GM12878 (cell line): ENCODE measurements around the gene RSAD2. TPM values are rescaled to one million over a fixed set of nuclear protein-coding genes. Genes with fewer than 3 reads are reported as not detected.

Experiments used
- ASH2L ChIP-seq: fragments of 300-600, 200-600 bp; sonication (generic); IDR thresholded peaks from 2 replicates; pipeline ENCODE4 v1.6.1; 2017; ENCODE audit warnings: low read depth, mild to moderate bottlenecking, borderline replicate concordance
- ATF7 ChIP-seq: fragments of 450-650 bp; IDR thresholded peaks from 2 replicates; pipeline ENCODE4 v1.6.1; 2016; ENCODE audit warnings: low read depth, mild to moderate bottlenecking
- CTCF ChIP-seq, 3 experiments: IDR thresholded peaks in 2 of 3; conservative IDR thresholded peaks in 1 of 3; 2 replicates each; pipeline ENCODE4 v1.5.1; 2011; ENCODE audit warnings: low read depth in 3 of 3, low read length in 3 of 3, mild to moderate bottlenecking in 3 of 3, control low read depth in 2 of 3, moderate library complexity in 2 of 3, inconsistent platforms in 1 of 3, mixed read lengths in 1 of 3; ENCODE audit not compliant: control insufficient read depth in 2 of 3, insufficient read depth in 1 of 3; ENCODE audit errors: extremely low read depth in 1 of 3
- EZH2 ChIP-seq: IDR thresholded peaks from 2 replicates; pipeline ENCODE4 v1.6.1; 2012; ENCODE audit warnings: low read depth, mild to moderate bottlenecking, control low read depth, inconsistent platforms, low read length, borderline replicate concordance; ENCODE audit not compliant: control insufficient read depth
- HDAC2 ChIP-seq: fragments of 200-600 bp; sonication (generic); IDR thresholded peaks from 2 replicates; pipeline ENCODE4 v1.6.1; 2017
- IRF5 ChIP-seq: fragments of 450-650 bp; IDR thresholded peaks from 2 replicates; pipeline ENCODE4 v1.6.1; 2017; ENCODE audit warnings: borderline replicate concordance
- NFXL1 ChIP-seq: fragments of 450-650 bp; IDR thresholded peaks from 2 replicates; pipeline ENCODE4 v1.6.1; 2017; ENCODE audit warnings: antibody characterized with exemption, mild to moderate bottlenecking, borderline replicate concordance
- PKNOX1 ChIP-seq: fragments of 450-650 bp; IDR thresholded peaks from 2 replicates; pipeline ENCODE4 v1.6.1; 2016; ENCODE audit warnings: mild to moderate bottlenecking
- PRDM15 ChIP-seq: fragments of 450-650 bp; formaldehyde crosslinking; IDR thresholded peaks from 2 replicates; pipeline ENCODE4 v1.4.0; 2020; ENCODE audit warnings: mild to moderate bottlenecking, moderate library complexity
- RCOR1 ChIP-seq: conservative IDR thresholded peaks from 2 replicates; pipeline ENCODE4 v1.6.1; 2012; ENCODE audit warnings: low read depth, low read length, improper control_type of control experiment
- REST ChIP-seq: IDR thresholded peaks from 2 replicates; pipeline ENCODE4 v1.6.1; 2012; ENCODE audit warnings: mild to moderate bottlenecking, low read depth, low read length
- SIX5 ChIP-seq: IDR thresholded peaks from 2 replicates; pipeline ENCODE4 v1.6.1; 2011; ENCODE audit warnings: mild to moderate bottlenecking, low read depth, low read length, moderate library complexity; ENCODE audit not compliant: severe bottlenecking
- SMARCA5 ChIP-seq: fragments of 450-650 bp; IDR thresholded peaks from 2 replicates; pipeline ENCODE4 v1.6.1; 2017; ENCODE audit warnings: mild to moderate bottlenecking
- SPI1 ChIP-seq: IDR thresholded peaks from 2 replicates; pipeline ENCODE4 v1.6.1; 2011; ENCODE audit warnings: low read depth, mild to moderate bottlenecking, low read length, moderate library complexity, borderline replicate concordance; ENCODE audit not compliant: insufficient read depth
- STAT1 ChIP-seq: fragments of 450-650 bp; conservative IDR thresholded peaks from 2 replicates; pipeline ENCODE4 v1.6.1; 2014; ENCODE audit warnings: antibody characterized with exemption, mild to moderate bottlenecking
- ZNF274 ChIP-seq: IDR thresholded peaks from one replicate; pipeline ENCODE4 v1.8.0; 2011; ENCODE audit not compliant: insufficient read length, insufficient read depth
- polyA plus RNA-seq, 11 experiments: library from polyadenylated mRNA; depleted of rRNA in 4 of 11; unstranded in 6 of 11; stranded (reverse) in 5 of 11; fragments of >200 nt; fragmentation: Nextera tagmentation in 4 of 11; fragmentation: Illumina TruSeq in 1 of 11; extraction: Ambion mirVana in 4 of 11; extraction: Trizol in 1 of 11; gene quantifications; 1 replicate in 1 of 11; 2 replicates in 10 of 11; pipeline versions ENCODE4 v1.2.1 to v1.2.3, GENCODE V29; 2011 to 2016; ENCODE audit warnings: inconsistent platforms in 2 of 11, missing spikeins in 2 of 11, low read depth in 1 of 11
- total RNA-seq, 4 experiments: library from RNA; depleted of rRNA in 3 of 4; stranded (reverse); fragments of >200 nt in 3 of 4; fragmentation: Illumina TruSeq in 1 of 4; extraction: Trizol in 1 of 4; gene quantifications; 2 replicates each; pipeline versions ENCODE4 v1.2.1 to v1.2.3, GENCODE V29; 2013 to 2021

Gene RSAD2
- total and polyA plus RNA-seq, 10 of the 15 experiments (the other 5 are each of a cell fraction or from before 2014, with no cell fraction given): 0.24 to 0.90 (median 0.69) TPM

- TF ChIP-seq IRF5: no peak
- TF ChIP-seq PKNOX1: no peak
- no peak for TF ChIP-seq SIX5
- peak; percentile 18; the same call in 1 of the 2 replicates for TF ChIP-seq ASH2L
- no peak for TF ChIP-seq PRDM15 (CRISPR knock-in tag)
- no peak for TF ChIP-seq ZNF274
- TF ChIP-seq CTCF (IDR thresholded peaks at IDR 0.05 in 2 of 3, conservative IDR thresholded peaks at IDR 0.05 in 1 of 3; ENCODE audit: control insufficient read depth in 2 of 3, extremely low read depth in 1 of 3, insufficient read depth in 1 of 3, low read depth in 3 of 3, low read length in 3 of 3): peak; percentile 16 to 38 (median 28); a peak in 2 of 6 replicates
- TF ChIP-seq REST: no peak
- no peak for TF ChIP-seq NFXL1
- no peak for TF ChIP-seq SPI1
- peak; percentile 91; the same call in 1 of the 2 replicates for TF ChIP-seq STAT1
- no peak for TF ChIP-seq ATF7
- TF ChIP-seq RCOR1: no peak
- TF ChIP-seq HDAC2: no peak
- TF ChIP-seq EZH2: no peak
- TF ChIP-seq SMARCA5: no peak
Observed at GRCh38 chr2:6865346-6866274, 12.0 kb upstream of the RSAD2 start, which contains the start of gene CMPK2 (continued).
